Activated gamma-delta T cell treated with Interleukin-2 at 50 U/mL for 16 hours (primary cell): ENCODE measurements around the gene TCEAL5.
"Not testable (repeated sequence)": the region's sequence is repeated elsewhere in the genome, so short reads cannot be mapped to it uniquely, and the experiment has no call there.

Source experiments
- DNase-seq: peaks from one replicate; pipeline ENCODE4 v3.0.0-alpha.2; 2020

TCEAL5 gene

GRCh38 chrX:103276581-103277002, at the start of gene TCEAL5:
Gene TCEAL5, minus strand, starts transcription at chrX:103276750. Its CDS starts 2,187 bp downstream, at chrX:103274563.
- no peak for DNase-seq

- no peak for DNase-seq
Measured at GRCh38 chrX:103311399-103311780, 34.8 kb upstream of the TCEAL5 start.

GRCh38 chrX:103310555-103311398, 34.2 kb upstream of the TCEAL5 start, which contains the start of gene BEX2:
Gene BEX2, minus strand, starts transcription at chrX:103310990. Its CDS starts 1,014 bp downstream, at chrX:103309976.
- peak; percentile 77 for DNase-seq

- no peak for DNase-seq
Measured at GRCh38 chrX:103309860-103310554, 33.5 kb upstream of the TCEAL5 start.

- DNase-seq, result not testable (repeated sequence)
Measured at GRCh38 chrX:103305666-103306065, 29.1 kb upstream of the TCEAL5 start.

GRCh38 chrX:103304705-103305104, 28.2 kb upstream of the TCEAL5 start:
- no peak for DNase-seq

- DNase-seq, result no peak
Measured at GRCh38 chrX:103293118-103293517, 16.6 kb upstream of the TCEAL5 start.

- DNase-seq, result no peak
Measured at GRCh38 chrX:103279624-103280023, 3.1 kb upstream of the TCEAL5 start.

GRCh38 chrX:103275947-103276567, 493 bp downstream of the TCEAL5 start:
- no peak for DNase-seq

- no peak for DNase-seq
Measured at GRCh38 chrX:103274284-103274683, 2.3 kb downstream of the TCEAL5 start.

- no peak for DNase-seq
Measured at GRCh38 chrX:103258275-103258674, 18.3 kb downstream of the TCEAL5 start.

GRCh38 chrX:103256651-103257050, 19.9 kb downstream of the TCEAL5 start:
- DNase-seq, result no peak

GRCh38 chrX:103254921-103255493, 21.5 kb downstream of the TCEAL5 start, which contains the start of gene TCEAL8:
Gene TCEAL8, minus strand, starts transcription at chrX:103255155. Its CDS starts 1,176 bp downstream, at chrX:103253979.
- peak; percentile 46 for DNase-seq

GRCh38 chrX:103254171-103254824, 22.3 kb downstream of the TCEAL5 start:
- DNase-seq, result peak; percentile 25

GRCh38 chrX:103253608-103254007, 22.9 kb downstream of the TCEAL5 start:
- DNase-seq, result no peak

- DNase-seq, result no peak
Measured at GRCh38 chrX:103250977-103251376, 25.6 kb downstream of the TCEAL5 start.

- no peak for DNase-seq
Measured at GRCh38 chrX:103249805-103250204, 26.7 kb downstream of the TCEAL5 start.

- no peak for DNase-seq
Measured at GRCh38 chrX:103248553-103248952, 28.0 kb downstream of the TCEAL5 start.

- DNase-seq, result no peak
Measured at GRCh38 chrX:103240155-103240554, 36.4 kb downstream of the TCEAL5 start.

- no peak for DNase-seq
Measured at GRCh38 chrX:103236296-103236695, 40.3 kb downstream of the TCEAL5 start.

- not testable (repeated sequence) for DNase-seq
Measured at GRCh38 chrX:103235608-103236007, 40.9 kb downstream of the TCEAL5 start.

- no peak for DNase-seq
Measured at GRCh38 chrX:103234869-103235268, 41.7 kb downstream of the TCEAL5 start.
